PC-3 (cell line): ENCODE results near the gene TRIM37. TPM values are rescaled to one million over a fixed set of nuclear protein-coding genes. Genes with fewer than 3 reads are reported as not detected.
"Not testable (repeated sequence)": the region's sequence is repeated elsewhere in the genome, so short reads cannot be mapped to it uniquely, and the experiment has no call there.

Experiments used
- ATAC-seq: fragments of 200-7000 bp; cut with Tn5 transposase; 2 replicates; pipeline ENCODE4 v1.9.1; 2020; ENCODE audit warnings: mild to moderate bottlenecking, moderate library complexity
- BruUV-seq: library from RNA; stranded (reverse); fragments of 400-500 nt; replicated peaks from 2 replicates; lab custom pipeline; 2021; lab: Mats Ljungman, UMichigan
- CTCF ChIA-PET: fragments of 300-600 bp; sonication (Branson Sonifier 250); formaldehyde crosslinking; loops from one replicate; lab custom pipeline; 2022; ENCODE audit warnings: antibody characterized with exemption; lab: Charles Lee
- POLR2A ChIA-PET: fragments of 300-600 bp; sonication (Branson Sonifier 250); formaldehyde crosslinking; loops from one replicate; lab custom pipeline; 2022; ENCODE audit warnings: antibody characterized with exemption; ENCODE audit not compliant: unreplicated experiment; lab: Charles Lee
- DNase-seq: peaks from one replicate; pipeline ENCODE4 v3.0.0-alpha.2; 2015
- H2AFZ ChIP-seq: fragments of 300-600 bp; sonication (generic); 2 replicates; pipeline ENCODE4 v1.6.0; 2016; ENCODE audit warnings: antibody characterized with exemption, low read length
- H3F3A ChIP-seq: fragments of 300-600 bp; sonication (generic); one replicate; pipeline ENCODE4 v1.6.0; 2017; ENCODE audit warnings: antibody characterized with exemption, low read length, control low read depth, mild to moderate bottlenecking; ENCODE audit not compliant: unreplicated experiment
- H3K27ac ChIP-seq: fragments of 300-600 bp; sonication (generic); 2 replicates; pipeline ENCODE4 v1.5.1; 2016; ENCODE audit warnings: mild to moderate bottlenecking, low read length
- H3K27me3 ChIP-seq: fragments of 300-600 bp; sonication (generic); 2 replicates; pipeline ENCODE4 v1.6.1; 2016; ENCODE audit warnings: low read length, mixed read lengths
- H3K36me3 ChIP-seq: fragments of 300-600 bp; sonication (generic); 2 replicates; pipeline ENCODE4 v1.6.1; 2016; ENCODE audit warnings: low read depth, mixed run types, low read length, mixed read lengths
- H3K4me1 ChIP-seq: fragments of 300-600 bp; sonication (generic); 2 replicates; pipeline ENCODE4 v1.5.1; 2016; ENCODE audit warnings: low read length; ENCODE audit not compliant: insufficient read depth
- H3K4me2 ChIP-seq: fragments of 300-600 bp; sonication (generic); 2 replicates; pipeline ENCODE4 v1.6.0; 2016; ENCODE audit warnings: low read length
- H3K4me3 ChIP-seq: fragments of 300-600 bp; sonication (generic); 2 replicates; pipeline ENCODE4 v1.5.1; 2016; ENCODE audit warnings: mild to moderate bottlenecking, low read length, mixed read lengths
- H3K79me2 ChIP-seq: fragments of 300-600 bp; sonication (generic); 2 replicates; pipeline ENCODE4 v1.6.1; 2017; ENCODE audit warnings: low read length, mixed read lengths
- H3K9ac ChIP-seq: fragments of 300-600 bp; sonication (generic); 2 replicates; pipeline ENCODE4 v1.6.0; 2016; ENCODE audit warnings: mild to moderate bottlenecking, low read length
- H3K9me2 ChIP-seq: fragments of 300-600 bp; sonication (generic); replicated peaks from 2 replicates; pipeline ENCODE4 v1.6.1; 2016; ENCODE audit warnings: mixed run types, low read length, mixed read lengths
- H3K9me3 ChIP-seq: fragments of 300-600 bp; sonication (generic); 2 replicates; pipeline ENCODE4 v1.6.1; 2016; ENCODE audit warnings: low read length, mixed read lengths
- H4K20me1 ChIP-seq: fragments of 300-600 bp; sonication (generic); 2 replicates; pipeline ENCODE4 v1.6.1; 2016; ENCODE audit warnings: low read length, mixed read lengths
- EZH2 ChIP-seq: fragments of 300-600 bp; sonication (generic); IDR thresholded peaks from one replicate; pipeline ENCODE4 v1.6.1; 2017; ENCODE audit warnings: antibody characterized with exemption, mild to moderate bottlenecking, low read length; ENCODE audit not compliant: unreplicated experiment
- EZH2phosphoT487 ChIP-seq: fragments of 300-600 bp; sonication (generic); IDR thresholded peaks from 2 replicates; pipeline ENCODE4 v1.6.1; 2018; ENCODE audit warnings: mild to moderate bottlenecking, antibody characterized with exemption, low read length, borderline replicate concordance
- intact Hi-C: fragments of 100-400 bp; cut with micrococcal nuclease; formaldehyde crosslinking; loops from 2 replicates; pipeline ENCODE4 v1.9.0; 2023
- total RNA-seq: library from RNA; depleted of rRNA; stranded (reverse); fragments of >200 nt; gene quantifications from 2 replicates; pipeline ENCODE4 v1.2.3, GENCODE V29; 2014
- TF ChIP-seq, protein P1 (sequence below): fragments of 300-600 bp; sonication (generic); conservative IDR thresholded peaks from 2 replicates; pipeline ENCODE4 v1.5.1; 2017; ENCODE audit warnings: antibody characterized with exemption, low read depth, mild to moderate bottlenecking, low read length

Gene TRIM37
- total RNA-seq, 1 experiment from 2014 or later = 35.1 TPM

DNA sequence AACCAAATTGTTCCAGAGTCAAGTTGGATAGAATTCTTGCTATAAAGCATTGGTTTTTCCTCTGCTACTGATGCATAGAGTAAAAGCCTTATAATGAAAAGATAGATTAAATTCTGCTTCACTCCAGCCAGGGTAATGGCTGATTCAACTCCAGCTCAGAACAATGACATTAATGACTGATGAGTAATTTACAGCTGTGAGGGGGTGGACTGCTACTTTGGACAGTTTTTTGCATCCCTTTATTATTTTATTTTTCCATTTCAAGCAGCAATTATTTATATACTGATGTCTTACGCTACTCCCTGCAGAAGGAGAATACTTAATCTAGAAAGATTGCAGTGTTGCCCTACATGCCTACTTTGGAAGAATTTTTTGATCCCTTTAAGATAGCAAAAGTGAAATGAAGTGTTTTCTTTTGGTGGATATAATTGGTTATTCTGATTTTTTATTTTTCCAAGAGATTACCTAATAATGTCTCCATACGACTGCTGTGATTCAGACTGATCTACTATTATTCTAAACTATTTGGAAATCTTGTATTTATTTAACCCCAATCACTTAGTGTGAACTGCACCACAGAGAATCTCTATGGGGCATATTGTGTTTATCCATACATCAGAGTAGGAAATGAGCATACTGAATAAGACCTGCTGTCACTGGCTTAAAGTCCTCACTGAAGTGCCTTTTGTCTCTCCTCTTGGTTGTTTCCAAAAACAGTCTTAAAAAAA is 149.5 kb downstream of the TRIM37 start:
- Histone ChIP-seq H2AFZ (no peak overlapping the region), H3F3A (no peaks in the 10 kb centered on the region), H3K27ac (no peak overlapping the region), H3K4me1 (peaks cover 19% of the 10 kb centered on the region), H3K79me2 (no peaks in the 10 kb centered on the region), H3K27me3 (no peaks in the 10 kb centered on the region), H3K9ac (no peak overlapping the region), H3K4me2 (no peak overlapping the region), H3K4me3 (no peak overlapping the region), H3K9me3 (no peaks in the 10 kb centered on the region), H4K20me1 (no peaks in the 10 kb centered on the region), H3K36me3 (no peaks in the 10 kb centered on the region), H3K9me2 (no peaks in the 10 kb centered on the region)
- BruUV-seq = no TSS peak
- intact Hi-C loops = no loop called here
- POLR2A ChIA-PET = interaction anchor here (0.7 kb wide), 1 partner anchor 91 kb away, joined by 5 read pairs; no protein-coding TSS in a partner anchor
- CTCF ChIA-PET = interaction anchor here (0.6 kb wide), 2 partner anchors 12 to 580 kb away, joined by 6 to 7 read pairs; no protein-coding TSS in a partner anchor
- ATAC-seq = peak; percentile 71
- TF ChIP-seq EZH2phosphoT487 (no peak), EZH2 (no peak)
- TF ChIP-seq, protein P1, sequence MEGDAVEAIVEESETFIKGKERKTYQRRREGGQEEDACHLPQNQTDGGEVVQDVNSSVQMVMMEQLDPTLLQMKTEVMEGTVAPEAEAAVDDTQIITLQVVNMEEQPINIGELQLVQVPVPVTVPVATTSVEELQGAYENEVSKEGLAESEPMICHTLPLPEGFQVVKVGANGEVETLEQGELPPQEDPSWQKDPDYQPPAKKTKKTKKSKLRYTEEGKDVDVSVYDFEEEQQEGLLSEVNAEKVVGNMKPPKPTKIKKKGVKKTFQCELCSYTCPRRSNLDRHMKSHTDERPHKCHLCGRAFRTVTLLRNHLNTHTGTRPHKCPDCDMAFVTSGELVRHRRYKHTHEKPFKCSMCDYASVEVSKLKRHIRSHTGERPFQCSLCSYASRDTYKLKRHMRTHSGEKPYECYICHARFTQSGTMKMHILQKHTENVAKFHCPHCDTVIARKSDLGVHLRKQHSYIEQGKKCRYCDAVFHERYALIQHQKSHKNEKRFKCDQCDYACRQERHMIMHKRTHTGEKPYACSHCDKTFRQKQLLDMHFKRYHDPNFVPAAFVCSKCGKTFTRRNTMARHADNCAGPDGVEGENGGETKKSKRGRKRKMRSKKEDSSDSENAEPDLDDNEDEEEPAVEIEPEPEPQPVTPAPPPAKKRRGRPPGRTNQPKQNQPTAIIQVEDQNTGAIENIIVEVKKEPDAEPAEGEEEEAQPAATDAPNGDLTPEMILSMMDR = no peak
- peak; percentile 29 for DNase-seq

DNA sequence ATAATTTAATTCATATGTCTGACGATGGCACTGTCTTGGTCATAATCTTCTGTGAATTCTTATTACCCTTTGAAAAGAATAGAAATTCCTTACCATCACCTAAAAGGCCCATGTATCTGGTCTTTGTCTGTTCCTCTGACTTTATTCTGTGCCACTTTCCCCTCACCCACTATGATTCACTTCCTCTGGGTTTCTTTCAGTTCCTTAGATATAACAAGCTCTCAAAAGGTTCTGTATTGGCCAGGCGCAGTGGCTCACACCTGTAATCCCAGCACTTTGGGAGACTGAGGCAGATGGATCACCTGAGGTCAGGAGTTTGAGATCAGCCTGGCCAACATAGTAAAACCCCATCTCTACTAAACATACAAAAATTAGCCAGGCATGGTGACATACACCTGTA is 152.3 kb downstream of the TRIM37 start:
- H3K4me3 ChIP-seq, BruUV-seq, H3K4me1 ChIP-seq, H2AFZ ChIP-seq, DNase-seq, ATAC-seq, H3K27ac ChIP-seq, H3K9me2 ChIP-seq, H4K20me1 ChIP-seq, intact Hi-C loops, POLR2A ChIA-PET, H3K36me3 ChIP-seq, H3F3A ChIP-seq, H3K9ac ChIP-seq, H3K79me2 ChIP-seq, H3K4me2 ChIP-seq, H3K27me3 ChIP-seq, H3K9me3 ChIP-seq, CTCF ChIA-PET: not testable (repeated sequence)

DNA sequence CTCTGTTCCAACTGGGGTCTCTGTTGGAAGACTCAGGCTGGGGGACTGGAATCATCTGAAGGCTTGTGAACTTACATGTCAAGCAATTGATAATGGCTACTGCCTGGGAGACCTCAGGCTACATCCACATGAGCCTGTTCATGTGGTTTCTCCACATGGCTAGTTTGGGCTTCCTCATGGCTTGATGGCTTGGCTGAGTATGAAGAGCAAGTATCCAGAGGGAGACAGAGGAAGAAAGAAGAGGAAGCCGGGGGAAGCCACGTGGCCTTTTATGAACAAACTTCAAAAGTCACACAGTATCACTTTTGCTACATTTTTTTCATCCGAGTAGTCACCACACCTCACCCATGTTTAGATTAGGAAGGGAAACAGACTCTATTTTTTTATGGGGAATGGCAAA is 158.9 kb downstream of the TRIM37 start:
- DNase-seq (no peak), ATAC-seq (no peak)
- intact Hi-C loops = no loop called here
- Histone ChIP-seq H3K9ac (no peak overlapping the region), H3K79me2 (no peaks in the 10 kb centered on the region), H3K4me3 (no peak overlapping the region), H4K20me1 (no peaks in the 10 kb centered on the region), H3F3A (no peaks in the 10 kb centered on the region), H3K4me2 (no peak overlapping the region), H3K27me3 (no peaks in the 10 kb centered on the region), H3K9me3 (0 out of 2 replicates have a peak, but pooled peaks cover 8% of the 10 kb centered on the region), H3K27ac (no peak overlapping the region), H3K4me1 (no peaks in the 10 kb centered on the region), H3K9me2 (no peaks in the 10 kb centered on the region), H3K36me3 (no peaks in the 10 kb centered on the region), H2AFZ (no peak overlapping the region)
- CTCF ChIA-PET = no interaction called here
- no TSS peak for BruUV-seq
- POLR2A ChIA-PET = no interaction called here
- TF ChIP-seq, protein P1 = no peak
